Measurements from ENCODE around the gene SV2B.

The SV2B gene

GRCh38 chr15:91102546-91103330 is 2.7 kb downstream of the SV2B start:
- no peak for TF ChIP-seq CTCF (IDR thresholded peaks at IDR 0.05; ENCODE audit: extremely low read depth, missing control alignments)
- DNase-seq (ENCODE audit: low spot score), result no peak

- no peak for TF ChIP-seq CTCF (IDR thresholded peaks at IDR 0.05; ENCODE audit: extremely low read depth, missing control alignments)
- DNase-seq (ENCODE audit: low spot score), result no peak
These were observed 4.1 kb downstream of the SV2B start for GRCh38 chr15:91104111-91104510.

GRCh38 chr15:91108421-91108820 is 8.4 kb downstream of the SV2B start:
- no peak for DNase-seq (ENCODE audit: low spot score)
- TF ChIP-seq CTCF (IDR thresholded peaks at IDR 0.05; ENCODE audit: extremely low read depth, missing control alignments), result no peak

GRCh38 chr15:91109885-91110284 is 9.8 kb downstream of the SV2B start:
- DNase-seq (ENCODE audit: low spot score), result no peak
- TF ChIP-seq CTCF (IDR thresholded peaks at IDR 0.05; ENCODE audit: extremely low read depth, missing control alignments), result no peak

GRCh38 chr15:91110407-91110806 is 10.3 kb downstream of the SV2B start:
- no peak for TF ChIP-seq CTCF (IDR thresholded peaks at IDR 0.05; ENCODE audit: extremely low read depth, missing control alignments)
- no peak for DNase-seq (ENCODE audit: low spot score)

GRCh38 chr15:91113030-91113429 is 13.0 kb downstream of the SV2B start:
- no peak for TF ChIP-seq CTCF (IDR thresholded peaks at IDR 0.05; ENCODE audit: extremely low read depth, missing control alignments)
- no peak for DNase-seq (ENCODE audit: low spot score)

GRCh38 chr15:91114301-91114700 is 14.2 kb downstream of the SV2B start:
- TF ChIP-seq CTCF (IDR thresholded peaks at IDR 0.05; ENCODE audit: extremely low read depth, missing control alignments), result no peak
- DNase-seq (ENCODE audit: low spot score), result no peak

Measured in GM20000 (cell line).